HepG2 (cell line): ENCODE data around the gene PDIA5. TPM values are rescaled to one million over a fixed set of nuclear protein-coding genes. Genes with fewer than 3 reads are reported as not detected.

Experiments
- ATAC-seq: fragments of 200-7000 bp; cut with Tn5 transposase; 3 replicates; pipeline ENCODE4 v1.9.1; 2020; ENCODE audit warnings: mild to moderate bottlenecking, moderate library complexity
- BruUV-seq: library from RNA; stranded (reverse); fragments of 400-500 nt; replicated peaks from 2 replicates; lab custom pipeline; 2021; lab: Mats Ljungman, UMichigan
- CTCF ChIA-PET: fragments of 300-600 bp; formaldehyde crosslinking; extraction: SDS; loops from one replicate; lab custom pipeline; 2021; ENCODE audit warnings: low total read pairs, inconsistent platforms, low intra/inter-chr PET ratio; lab: Yijun Ruan, JAX
- POLR2A ChIA-PET: fragments of 350-600 bp; sonication (Branson Sonifier 250); formaldehyde crosslinking; loops from one replicate; lab custom pipeline; 2020; ENCODE audit warnings: antibody characterized with exemption, inconsistent platforms; lab: Yijun Ruan, JAX
- DNase-seq: peaks from one replicate; pipeline ENCODE4 v3.0.0-alpha.2; 2015; ENCODE audit warnings: low spot score
- FAIRE-seq: peaks from 3 replicates; lab custom pipeline; 2011; peaks lifted over from hg19 to GRCh38; lab: Jason Lieb, UNC
- H2AFZ ChIP-seq: one replicate; pipeline ENCODE4 v1.6.1; 2011; ENCODE audit warnings: low read length, inconsistent platforms
- H3K27ac ChIP-seq: fragments of 300-600 bp; 3 replicates; pipeline ENCODE4 v1.8.0; 2011; ENCODE audit warnings: mixed run types, mild to moderate bottlenecking, mixed read lengths, low read length, inconsistent platforms; ENCODE audit not compliant: insufficient read depth; ENCODE audit errors: extremely low read length
- H3K27me3 ChIP-seq, 2 experiments: fragments of 200-600 bp in 1 of 2; 2 replicates in 1 of 2; 3 replicates in 1 of 2; pipeline versions ENCODE4 v1.6.0 to v1.8.0; 2011; ENCODE audit warnings: low read length in 2 of 2, mild to moderate bottlenecking in 2 of 2, moderate library complexity in 2 of 2, inconsistent platforms in 1 of 2; ENCODE audit not compliant: insufficient read depth in 2 of 2, control insufficient read depth in 1 of 2
- H3K36me3 ChIP-seq, 2 experiments: fragments of 200-600 bp in 1 of 2; replicated peaks in 1 of 2; 2 replicates in 1 of 2; 3 replicates in 1 of 2; pipeline versions ENCODE4 v1.5.1 to v1.8.0; 2011; ENCODE audit warnings: low read length in 2 of 2, inconsistent platforms in 1 of 2; ENCODE audit not compliant: insufficient read depth in 2 of 2, control insufficient read depth in 1 of 2
- H3K4me1 ChIP-seq: 2 replicates; pipeline ENCODE4 v1.5.1; 2012; ENCODE audit warnings: low read length, inconsistent platforms; ENCODE audit not compliant: insufficient read depth
- H3K4me2 ChIP-seq: 2 replicates; pipeline ENCODE4 v1.6.0; 2011; ENCODE audit warnings: low read depth, low read length, inconsistent platforms
- H3K4me3 ChIP-seq, 3 experiments: fragments of 200-600 bp in 1 of 3; sonication (generic), shearing (Covaris generic) in 1 of 3; replicated peaks in 1 of 3; 2 replicates each; pipeline ENCODE4 v1.5.1; 2011 to 2016; ENCODE audit warnings: low read length in 3 of 3, inconsistent platforms in 2 of 3, low read depth in 2 of 3, mild to moderate bottlenecking in 2 of 3, control low read depth in 1 of 3, mixed read lengths in 1 of 3; ENCODE audit not compliant: insufficient read depth in 1 of 3
- H3K79me2 ChIP-seq: one replicate; pipeline ENCODE4 v1.6.1; 2011; ENCODE audit warnings: low read length, inconsistent platforms; ENCODE audit not compliant: insufficient read depth
- H3K9ac ChIP-seq: 2 replicates; pipeline ENCODE4 v1.6.0; 2011; ENCODE audit warnings: mild to moderate bottlenecking, low read depth, low read length, inconsistent platforms; ENCODE audit not compliant: insufficient read depth
- H3K9me3 ChIP-seq: 2 replicates; pipeline ENCODE4 v1.5.1; 2012; ENCODE audit warnings: mild to moderate bottlenecking, low read length
- H4K20me1 ChIP-seq: 2 replicates; pipeline ENCODE4 v1.6.0; 2011; ENCODE audit warnings: inconsistent platforms, mild to moderate bottlenecking, low read length, moderate library complexity; ENCODE audit not compliant: insufficient read depth
- ARID2 ChIP-seq: sonication (generic); formaldehyde crosslinking; IDR thresholded peaks from 2 replicates; pipeline ENCODE4 v1.8.1; 2022; ENCODE audit warnings: mild to moderate bottlenecking, missing genetic modification reagents, borderline replicate concordance
- CHCHD3 ChIP-seq: sonication (generic); formaldehyde crosslinking; IDR thresholded peaks from 2 replicates; pipeline ENCODE4 v1.8.0; 2022; ENCODE audit warnings: mild to moderate bottlenecking, missing genetic modification reagents, moderate library complexity
- FOXM1 ChIP-seq: sonication (generic); formaldehyde crosslinking; IDR thresholded peaks from 2 replicates; pipeline ENCODE4 v1.5.0; 2020; ENCODE audit warnings: missing genetic modification reagents
- HOXA7 ChIP-seq: sonication (generic); formaldehyde crosslinking; IDR thresholded peaks from 2 replicates; pipeline ENCODE4 v1.8.1; 2022; ENCODE audit warnings: mild to moderate bottlenecking, missing genetic modification reagents, moderate library complexity
- KDM5A ChIP-seq: fragments of 200-600 bp; sonication (generic); IDR thresholded peaks from 2 replicates; pipeline ENCODE4 v1.7.0; 2018; ENCODE audit warnings: antibody characterized with exemption, mild to moderate bottlenecking, low read length, borderline replicate concordance
- MAF1 ChIP-seq: sonication (generic); formaldehyde crosslinking; IDR thresholded peaks from 2 replicates; pipeline ENCODE4 v1.5.0; 2020; ENCODE audit warnings: missing genetic modification reagents, borderline replicate concordance
- MEIS2 ChIP-seq: sonication (generic); formaldehyde crosslinking; IDR thresholded peaks from 2 replicates; pipeline ENCODE4 v1.9.0; 2021; ENCODE audit warnings: mild to moderate bottlenecking, missing genetic modification reagents
- NKX3-1 ChIP-seq: sonication (generic); formaldehyde crosslinking; IDR thresholded peaks from 2 replicates; pipeline ENCODE4 v1.5.0; 2020; ENCODE audit warnings: missing genetic modification reagents
- PBX3 ChIP-seq: sonication (generic); formaldehyde crosslinking; IDR thresholded peaks from 2 replicates; pipeline ENCODE4 v1.8.1; 2023; ENCODE audit warnings: missing genetic modification reagents, inconsistent platforms, borderline replicate concordance
- POLR2AphosphoS2 ChIP-seq: IDR thresholded peaks from 2 replicates; pipeline ENCODE4 v1.6.1; 2011; ENCODE audit warnings: low read depth, low read length, improper control_type of control experiment
- RFX3 ChIP-seq: IDR thresholded peaks from 2 replicates; pipeline ENCODE4 v1.6.1; 2016; ENCODE audit warnings: missing biosample characterization, missing genetic modification reagents
- SAP130 ChIP-seq: IDR thresholded peaks from 2 replicates; pipeline ENCODE4 v1.6.1; 2016; ENCODE audit warnings: low read depth
- SMARCC2 ChIP-seq: fragments of 450-650 bp; IDR thresholded peaks from 2 replicates; pipeline ENCODE4 v1.6.1; 2017; ENCODE audit warnings: antibody characterized with exemption, mild to moderate bottlenecking
- SPEN ChIP-seq: sonication (generic); formaldehyde crosslinking; IDR thresholded peaks from 2 replicates; pipeline ENCODE4 v1.5.1; 2020; ENCODE audit warnings: low read depth, mild to moderate bottlenecking, missing genetic modification reagents
- THAP7 ChIP-seq: sonication (generic); formaldehyde crosslinking; IDR thresholded peaks from 2 replicates; pipeline ENCODE4 v1.8.1; 2023; ENCODE audit warnings: mild to moderate bottlenecking, missing genetic modification reagents
- TOE1 ChIP-seq: sonication (generic); formaldehyde crosslinking; IDR thresholded peaks from 2 replicates; pipeline ENCODE4 v1.4.0; 2020; ENCODE audit warnings: mild to moderate bottlenecking, missing genetic modification reagents
- ZBTB1 ChIP-seq: sonication (generic); formaldehyde crosslinking; IDR thresholded peaks from 2 replicates; pipeline ENCODE4 v1.4.0; 2020; ENCODE audit warnings: missing genetic modification reagents, borderline replicate concordance
- ZNF143 ChIP-seq: sonication (generic); formaldehyde crosslinking; IDR thresholded peaks from 2 replicates; pipeline ENCODE4 v1.4.0; 2020; ENCODE audit warnings: missing genetic modification reagents
- ZNF253 ChIP-seq: sonication (generic); formaldehyde crosslinking; IDR thresholded peaks from 2 replicates; pipeline ENCODE4 v1.8.0; 2022; ENCODE audit warnings: mild to moderate bottlenecking, missing genetic modification reagents, borderline replicate concordance
- ZNF441 ChIP-seq: sonication (generic); formaldehyde crosslinking; IDR thresholded peaks from 2 replicates; pipeline ENCODE4 v1.7.0; 2021; ENCODE audit warnings: missing genetic modification reagents, borderline replicate concordance
- ZNF570 ChIP-seq: sonication (generic); formaldehyde crosslinking; IDR thresholded peaks from 2 replicates; pipeline ENCODE4 v1.4.0; 2020; ENCODE audit warnings: mild to moderate bottlenecking, missing genetic modification reagents, borderline replicate concordance
- ZNF605 ChIP-seq: sonication (generic); formaldehyde crosslinking; IDR thresholded peaks from 2 replicates; pipeline ENCODE4 v1.8.0; 2022; ENCODE audit warnings: mild to moderate bottlenecking, missing genetic modification reagents
- WGBS: methylation state at CpG from one replicate; pipeline ENCODE4 v1.1.6; 2017; ENCODE audit warnings: low lambda C conversion rate; 5-methylcytosine and 5-hydroxymethylcytosine counted together
- in situ Hi-C: cut with HindIII; loops from 2 replicates; pipeline ENCODE4 v1.10.0; 2017; ENCODE audit warnings: low pct_unique_long_range_greater_than_20kb; ENCODE audit not compliant: extremely low pct_ligation_motif_present
- intact Hi-C: fragments of 100-400 bp; cut with micrococcal nuclease; formaldehyde crosslinking; loops from one replicate; pipeline ENCODE4 v1.10.0; 2022; ENCODE audit not compliant: unreplicated experiment
- polyA plus RNA-seq, 8 experiments: library from polyadenylated mRNA; depleted of rRNA in 3 of 8; stranded (reverse) in 7 of 8; unstranded in 1 of 8; fragments of >200 nt; fragmentation: Illumina TruSeq in 4 of 8; extraction: Trizol in 4 of 8; gene quantifications; 2 replicates each; pipeline versions ENCODE4 v1.2.1 to v1.2.3, GENCODE V29; 2011 to 2016; ENCODE audit warnings: low read depth in 4 of 8, missing spikeins in 1 of 8, mixed read lengths in 1 of 8; ENCODE audit not compliant: insufficient read depth in 1 of 8
- total RNA-seq, 5 experiments: library from RNA; depleted of rRNA; stranded (reverse); fragments of >200 nt; fragmentation: Illumina TruSeq; extraction: Trizol; gene quantifications; 2 replicates each; pipeline ENCODE4 v1.2.3, GENCODE V29; 2016; ENCODE audit warnings: low read depth in 1 of 5

Gene PDIA5
- total and polyA plus RNA-seq, 2 of the 13 experiments (the other 11 are each of a cell fraction or from before 2014, with no cell fraction given) = 51.3 to 74.3 TPM

GRCh38 chr3:123067689-123068600 lies 1.1 kb downstream of the PDIA5 start:
- H2AFZ ChIP-seq = no peak overlapping the region
- H4K20me1 ChIP-seq = peaks cover 39% of the 10 kb centered on the region
- ChIA-PET POLR2A (interaction anchor here (1.0 to 3.0 kb wide), 4 partner anchors 16 to 134 kb away, joined by 4 to 19 read pairs (median 8); partner anchors contain the start of gene SEC22A), CTCF (no interaction called here)
- H3K4me2 ChIP-seq = peak overlapping the region; percentile 88
- peaks cover 40% of the 10 kb centered on the region for H3K4me1 ChIP-seq
- peaks cover 0 to 2% of the 10 kb centered on the region in 2 experiments; a peak in 2 of 5 replicates for H3K36me3 ChIP-seq
- peaks cover 0 to 11% of the 10 kb centered on the region in 2 experiments; a peak in 1 of 5 replicates for H3K27me3 ChIP-seq
- peak overlapping the region; percentile 76 to 95 (median 92) for H3K4me3 ChIP-seq
- H3K79me2 ChIP-seq = peaks cover 58% of the 10 kb centered on the region
- H3K9ac ChIP-seq = peak overlapping the region; percentile 96
- DNase-seq (peak; percentile 75), FAIRE-seq (peak; percentile 50), ATAC-seq (peak; percentile 77)
- in situ Hi-C loops (no loop called here), intact Hi-C loops (loop anchor here (1.0 to 5.0 kb wide), 2 partner anchors 17 to 74 kb away; no protein-coding TSS in a partner anchor)
- no peaks in the 10 kb centered on the region for H3K9me3 ChIP-seq
- no TSS peak for BruUV-seq
- WGBS = 3% methylated on average over 23 of the region's 24 CpGs
- H3K27ac ChIP-seq = peak overlapping the region; percentile 68
- TF ChIP-seq ZNF570 (no peak), SPEN (CRISPR knock-in tag) (0 out of 2 replicates have a peak, but pooled peaks have one; percentile 43), TOE1 (CRISPR knock-in tag) (no peak), ZNF441 (CRISPR knock-in tag) (no peak), POLR2AphosphoS2 (no peak), MEIS2 (CRISPR knock-in tag) (no peak), THAP7 (CRISPR knock-in tag) (no peak), SMARCC2 (no peak), HOXA7 (no peak), KDM5A (no peak; the same call in 1 of the 2 replicates), MAF1 (CRISPR knock-in tag) (no peak), ZNF143 (CRISPR knock-in tag) (0 out of 2 replicates have a peak, but pooled peaks have one; percentile 44), ZNF605 (no peak), ZNF253 (CRISPR knock-in tag) (no peak), NKX3-1 (CRISPR knock-in tag) (no peak), FOXM1 (CRISPR knock-in tag) (no peak), RFX3 (no peak), SAP130 (CRISPR knock-in tag) (peak; percentile 31; the same call in 1 of the 2 replicates), PBX3 (CRISPR knock-in tag) (no peak), ARID2 (CRISPR knock-in tag) (no peak), ZBTB1 (CRISPR knock-in tag) (no peak), CHCHD3 (CRISPR knock-in tag) (no peak)
